Stimulated activated CD4-positive, alpha-beta T cell treated with anti-CD3 and anti-CD28 coated beads, Interleukin-1b, Interleukin-23, amount 100 ng/mL, for 1 hour (primary cell): ENCODE results near the gene PIF1.
"Not testable (repeated sequence)": the region's sequence is repeated elsewhere in the genome, so short reads cannot be mapped to it uniquely, and the experiment has no call there.

ENCODE experiments used
- DNase-seq, 2 donors: peaks; one replicate each; pipeline ENCODE4 v3.0.0-alpha.2; 2020; ENCODE audit warnings: low read depth in 2 of 2

The PIF1 gene

GRCh38 chr15:64847876-64848716 lies 22.6 kb upstream of the PIF1 start:
- no peak for DNase-seq

GRCh38 chr15:64847448-64847847 lies 22.0 kb upstream of the PIF1 start:
- no peak for DNase-seq

GRCh38 chr15:64847016-64847415 lies 21.6 kb upstream of the PIF1 start:
- no peak for DNase-seq

- DNase-seq, result no peak
Measured at GRCh38 chr15:64845831-64846595, 20.6 kb upstream of the PIF1 start.

GRCh38 chr15:64845183-64845611 lies 19.8 kb upstream of the PIF1 start:
- no peak for DNase-seq

GRCh38 chr15:64844576-64845145 lies 19.2 kb upstream of the PIF1 start:
- DNase-seq, result no peak

- DNase-seq, result no peak
Measured at GRCh38 chr15:64843991-64844390, 18.5 kb upstream of the PIF1 start.

- DNase-seq, result no peak
Measured at GRCh38 chr15:64842986-64843561, 17.6 kb upstream of the PIF1 start.

GRCh38 chr15:64842096-64842939 lies 16.9 kb upstream of the PIF1 start:
- no peak for DNase-seq

- DNase-seq, result peak; percentile 61 to 79
Measured at GRCh38 chr15:64841344-64842095, 16.1 kb upstream of the PIF1 start, which contains the start of gene PLEKHO2. Gene PLEKHO2, plus strand, starts transcription at chr15:64841915. Its CDS starts 102 bp downstream, at chr15:64842017.

GRCh38 chr15:64841060-64841343 lies 15.6 kb upstream of the PIF1 start:
- no peak for DNase-seq

GRCh38 chr15:64837502-64837901 lies 12.1 kb upstream of the PIF1 start:
- no peak for DNase-seq

GRCh38 chr15:64836023-64836536 lies 10.6 kb upstream of the PIF1 start:
- DNase-seq, result no peak

GRCh38 chr15:64833690-64834089 lies 8.2 kb upstream of the PIF1 start:
- no peak for DNase-seq

GRCh38 chr15:64828985-64829384 lies 3.5 kb upstream of the PIF1 start:
- no peak for DNase-seq

GRCh38 chr15:64824929-64825430 lies 467 bp downstream of the PIF1 start:
- DNase-seq, result no peak

GRCh38 chr15:64816452-64816851 lies 9.0 kb downstream of the PIF1 start:
- no peak for DNase-seq

- not testable (repeated sequence) for DNase-seq
Measured at GRCh38 chr15:64814965-64815364, 10.5 kb downstream of the PIF1 start.

- DNase-seq, result not testable (repeated sequence)
Measured at GRCh38 chr15:64814283-64814682, 11.2 kb downstream of the PIF1 start.

GRCh38 chr15:64813075-64813474 lies 12.4 kb downstream of the PIF1 start:
- DNase-seq, result no peak
